ENCODE results near the gene EFNA1.

Gene EFNA1

DNA sequence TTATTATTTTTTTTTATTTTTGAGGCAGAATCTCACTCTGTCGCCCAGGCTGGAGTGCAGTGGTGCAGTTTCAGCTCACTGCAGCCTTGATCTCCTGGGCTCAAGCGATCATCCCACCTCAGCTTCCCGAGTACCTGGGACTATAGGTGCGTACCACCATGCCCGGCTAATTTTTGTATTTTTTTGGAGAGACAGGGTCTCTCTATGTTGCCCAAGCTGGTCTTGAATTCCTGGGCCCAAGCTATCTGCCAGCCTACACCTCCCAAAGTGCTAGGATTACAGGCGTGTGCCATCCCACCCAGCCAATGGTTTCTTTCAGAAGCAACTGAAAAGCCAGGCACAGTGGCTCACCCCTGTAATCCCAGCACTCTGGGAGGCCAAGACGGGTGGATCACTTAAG, 43.1 kb downstream of the EFNA1 start:
- Histone ChIP-seq H3K9ac (ENCODE audit: low read length) (no peak overlapping the region), H3K27ac (ENCODE audit: low read depth, low read length) (no peak overlapping the region), H3K4me3 (ENCODE audit: low read length) (no peak overlapping the region), H3K4me1 (ENCODE audit: control insufficient read depth, insufficient read depth, low read length) (peaks cover 11% of the 10 kb centered on the region), H3K36me3 (ENCODE audit: control insufficient read depth, insufficient read depth, low read length) (peaks cover 3% of the 10 kb centered on the region), H3K27me3 (ENCODE audit: control insufficient read depth, insufficient read depth, low read length) (peaks cover 5% of the 10 kb centered on the region)

- H3K27me3 ChIP-seq (ENCODE audit: control insufficient read depth, insufficient read depth, low read length) = peaks cover 5% of the 10 kb centered on the region
- peaks cover 15% of the 10 kb centered on the region for H3K4me1 ChIP-seq (ENCODE audit: control insufficient read depth, insufficient read depth, low read length)
- peak overlapping the region; percentile 85 for H3K9ac ChIP-seq (ENCODE audit: low read length)
- H3K27ac ChIP-seq (ENCODE audit: low read depth, low read length) = peak overlapping the region; percentile 97
- H3K36me3 ChIP-seq (ENCODE audit: control insufficient read depth, insufficient read depth, low read length) = peaks cover 3% of the 10 kb centered on the region
- H3K4me3 ChIP-seq (ENCODE audit: low read length) = peak overlapping the region; percentile 92
Observed at GRCh38 chr1:155171836-155172731, 44.4 kb downstream of the EFNA1 start.

GRCh38 chr1:155172732-155173477, 45.2 kb downstream of the EFNA1 start, which contains the start of gene KRTCAP2:
Gene KRTCAP2 (minus strand): TSS chr1:155173304. CDS start chr1:155173224, 80 bp downstream.
- peaks cover 3% of the 10 kb centered on the region for H3K36me3 ChIP-seq (ENCODE audit: control insufficient read depth, insufficient read depth, low read length)
- peak within 1 kb of the TSS; percentile 97 for H3K27ac ChIP-seq (ENCODE audit: low read depth, low read length)
- peaks cover 11% of the 10 kb centered on the region for H3K4me1 ChIP-seq (ENCODE audit: control insufficient read depth, insufficient read depth, low read length)
- H3K27me3 ChIP-seq (ENCODE audit: control insufficient read depth, insufficient read depth, low read length) = peaks cover 5% of the 10 kb centered on the region
- H3K9ac ChIP-seq (ENCODE audit: low read length) = peak within 1 kb of the TSS; percentile 85
- H3K4me3 ChIP-seq (ENCODE audit: low read length) = peak within 1 kb of the TSS; percentile 92

GRCh38 chr1:155173478-155174323, 46.0 kb downstream of the EFNA1 start, which contains the start of gene TRIM46:
Gene TRIM46 (plus strand): TSS chr1:155173849. CDS start chr1:155173967, 118 bp downstream.
- Histone ChIP-seq H3K9ac (ENCODE audit: low read length) (peak within 1 kb of the TSS; percentile 85), H3K4me1 (ENCODE audit: control insufficient read depth, insufficient read depth, low read length) (peaks cover 11% of the 10 kb centered on the region), H3K36me3 (ENCODE audit: control insufficient read depth, insufficient read depth, low read length) (peaks cover 3% of the 10 kb centered on the region), H3K27ac (ENCODE audit: low read depth, low read length) (peak within 1 kb of the TSS; percentile 97), H3K27me3 (ENCODE audit: control insufficient read depth, insufficient read depth, low read length) (peaks cover 5% of the 10 kb centered on the region), H3K4me3 (ENCODE audit: low read length) (peak within 1 kb of the TSS; percentile 92)

DNA sequence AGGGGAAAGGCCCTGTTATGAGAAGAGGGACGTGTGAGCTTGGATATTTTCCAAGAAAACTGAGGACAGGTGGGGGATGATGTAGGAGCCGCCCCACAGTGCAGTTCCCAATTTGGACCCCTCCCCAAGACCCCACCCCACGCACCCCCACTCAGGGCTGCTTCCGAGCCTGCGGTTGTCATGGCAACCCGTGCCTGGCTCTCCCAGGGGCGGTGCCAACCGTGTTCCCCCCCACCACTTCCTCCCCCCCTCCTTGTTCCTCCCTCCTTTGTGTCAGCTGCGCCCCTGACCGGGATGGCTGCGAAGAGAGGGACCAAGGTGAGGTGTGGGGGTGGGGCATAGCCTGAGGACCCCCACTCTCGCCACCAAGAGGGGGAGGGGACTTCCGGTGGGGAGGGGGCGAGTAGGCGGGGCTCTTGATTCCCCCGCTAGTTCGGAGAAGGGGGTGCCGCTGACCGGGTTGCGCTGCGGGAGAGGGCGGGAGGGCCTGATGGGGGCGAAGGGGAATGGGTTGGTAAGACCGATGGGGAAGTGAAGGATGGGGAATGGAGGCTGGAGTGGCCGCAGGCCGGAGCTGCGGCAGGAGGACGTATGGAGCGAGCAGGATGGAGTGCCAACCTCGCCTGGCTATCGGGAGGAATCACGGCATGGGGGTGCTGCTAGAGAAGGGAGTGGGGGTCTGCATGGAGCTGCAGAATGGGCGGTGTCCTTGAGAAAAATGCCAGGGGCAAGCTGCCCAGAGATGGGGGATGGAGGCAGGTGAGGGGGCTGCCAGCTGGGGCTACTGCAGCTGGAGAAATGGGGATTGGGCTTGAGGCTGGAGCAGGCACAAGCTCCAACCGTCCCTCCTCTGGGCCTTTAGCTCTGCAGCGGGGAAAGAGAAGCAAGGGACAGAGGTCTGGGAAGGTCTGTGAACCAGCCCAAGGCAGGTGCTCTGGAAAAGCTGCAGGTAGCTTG, 46.9 kb downstream of the EFNA1 start:
- peak overlapping the region; percentile 25 for H3K4me3 ChIP-seq (ENCODE audit: low read length)
- peaks cover 3% of the 10 kb centered on the region for H3K36me3 ChIP-seq (ENCODE audit: control insufficient read depth, insufficient read depth, low read length)
- no peak overlapping the region for H3K9ac ChIP-seq (ENCODE audit: low read length)
- H3K27ac ChIP-seq (ENCODE audit: low read depth, low read length) = no peak overlapping the region
- peaks cover 11% of the 10 kb centered on the region for H3K4me1 ChIP-seq (ENCODE audit: control insufficient read depth, insufficient read depth, low read length)
- peaks cover 5% of the 10 kb centered on the region for H3K27me3 ChIP-seq (ENCODE audit: control insufficient read depth, insufficient read depth, low read length)

- Histone ChIP-seq H3K9ac (ENCODE audit: low read length) (no peak overlapping the region), H3K4me3 (ENCODE audit: low read length) (no peak overlapping the region), H3K4me1 (ENCODE audit: control insufficient read depth, insufficient read depth, low read length) (peaks cover 11% of the 10 kb centered on the region)
Observed at GRCh38 chr1:155175281-155175926, 47.7 kb downstream of the EFNA1 start.

DNA sequence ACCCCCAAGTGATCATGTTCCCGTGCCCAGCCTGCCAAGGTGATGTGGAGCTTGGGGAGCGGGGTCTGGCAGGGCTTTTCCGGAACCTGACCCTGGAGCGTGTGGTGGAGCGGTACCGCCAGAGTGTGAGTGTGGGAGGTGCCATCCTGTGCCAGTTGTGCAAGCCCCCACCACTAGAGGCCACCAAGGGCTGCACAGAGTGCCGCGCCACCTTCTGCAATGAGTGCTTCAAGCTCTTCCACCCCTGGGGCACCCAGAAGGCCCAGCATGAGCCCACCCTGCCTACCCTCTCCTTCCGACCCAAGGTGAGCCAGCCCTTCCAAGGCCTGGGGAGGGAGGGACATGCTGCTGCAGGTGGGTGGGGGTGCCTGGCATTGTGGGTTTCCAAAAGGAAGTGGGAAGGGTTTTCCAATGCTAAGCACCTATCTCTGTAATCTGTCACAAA, 48.3 kb downstream of the EFNA1 start:
- Histone ChIP-seq H3K27me3 (ENCODE audit: control insufficient read depth, insufficient read depth, low read length) (peaks cover 5% of the 10 kb centered on the region), H3K9ac (ENCODE audit: low read length) (no peak overlapping the region), H3K4me3 (ENCODE audit: low read length) (no peak overlapping the region), H3K36me3 (ENCODE audit: control insufficient read depth, insufficient read depth, low read length) (no peaks in the 10 kb centered on the region), H3K4me1 (ENCODE audit: control insufficient read depth, insufficient read depth, low read length) (peaks cover 11% of the 10 kb centered on the region), H3K27ac (ENCODE audit: low read depth, low read length) (no peak overlapping the region)

More at GRCh38 chr1:155175281-155175926, 47.7 kb downstream of the EFNA1 start:
- no peaks in the 10 kb centered on the region for H3K36me3 ChIP-seq (ENCODE audit: control insufficient read depth, insufficient read depth, low read length)
- H3K27me3 ChIP-seq (ENCODE audit: control insufficient read depth, insufficient read depth, low read length) = peaks cover 5% of the 10 kb centered on the region
- H3K27ac ChIP-seq (ENCODE audit: low read depth, low read length) = no peak overlapping the region

DNA sequence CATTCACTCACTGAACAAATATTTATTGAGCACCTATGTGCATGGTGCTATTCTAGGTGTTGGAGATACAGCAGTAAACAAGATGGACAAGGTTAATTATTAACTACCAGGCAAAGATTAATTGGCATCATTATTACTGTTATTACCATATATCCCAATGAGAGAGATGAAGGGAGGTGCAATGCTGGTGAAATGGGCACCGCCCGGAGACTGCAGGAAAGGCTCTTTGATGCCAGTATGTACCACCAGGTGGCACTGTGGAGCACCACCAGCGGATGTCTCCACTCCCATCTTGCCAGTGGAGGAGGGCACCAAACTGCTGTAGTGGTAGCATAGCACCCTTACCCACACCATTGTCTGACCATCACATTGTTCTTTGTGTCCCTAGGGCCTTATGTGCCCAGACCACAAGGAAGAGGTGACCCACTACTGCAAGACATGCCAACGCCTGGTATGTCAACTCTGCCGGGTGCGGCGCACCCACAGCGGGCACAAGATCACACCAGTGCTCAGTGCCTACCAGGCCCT, 48.9 kb downstream of the EFNA1 start:
- Histone ChIP-seq H3K27me3 (ENCODE audit: control insufficient read depth, insufficient read depth, low read length) (peaks cover 5% of the 10 kb centered on the region), H3K4me3 (ENCODE audit: low read length) (no peak overlapping the region), H3K27ac (ENCODE audit: low read depth, low read length) (no peak overlapping the region), H3K4me1 (ENCODE audit: control insufficient read depth, insufficient read depth, low read length) (peaks cover 11% of the 10 kb centered on the region), H3K36me3 (ENCODE audit: control insufficient read depth, insufficient read depth, low read length) (no peaks in the 10 kb centered on the region), H3K9ac (ENCODE audit: low read length) (no peak overlapping the region)

- H3K27ac ChIP-seq (ENCODE audit: low read depth, low read length) = no peak overlapping the region
- no peak overlapping the region for H3K4me3 ChIP-seq (ENCODE audit: low read length)
- H3K4me1 ChIP-seq (ENCODE audit: control insufficient read depth, insufficient read depth, low read length) = peaks cover 7% of the 10 kb centered on the region
- H3K36me3 ChIP-seq (ENCODE audit: control insufficient read depth, insufficient read depth, low read length) = no peaks in the 10 kb centered on the region
- no peak overlapping the region for H3K9ac ChIP-seq (ENCODE audit: low read length)
- peaks cover 5% of the 10 kb centered on the region for H3K27me3 ChIP-seq (ENCODE audit: control insufficient read depth, insufficient read depth, low read length)
Observed at GRCh38 chr1:155177192-155177917, 49.7 kb downstream of the EFNA1 start.

DNA sequence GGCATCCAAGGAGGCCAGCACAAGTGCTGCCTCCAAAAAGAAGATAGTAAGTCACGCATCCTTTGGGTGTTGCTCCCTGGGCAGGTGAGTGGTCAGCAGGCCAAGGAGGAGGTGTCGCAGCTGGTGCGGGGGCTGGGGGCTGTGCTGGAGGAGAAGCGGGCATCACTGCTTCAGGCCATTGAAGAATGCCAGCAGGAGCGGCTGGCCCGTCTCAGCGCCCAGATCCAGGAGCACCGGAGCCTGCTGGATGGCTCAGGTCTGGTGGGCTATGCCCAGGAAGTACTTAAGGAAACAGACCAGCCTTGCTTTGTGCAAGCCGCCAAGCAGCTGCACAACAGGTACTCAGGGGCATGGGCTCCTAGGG, 50.2 kb downstream of the EFNA1 start:
- Histone ChIP-seq H3K4me3 (ENCODE audit: low read length) (no peak overlapping the region), H3K9ac (ENCODE audit: low read length) (no peak overlapping the region), H3K27ac (ENCODE audit: low read depth, low read length) (no peak overlapping the region)

More for the DNA sequence above, 50.2 kb downstream of the EFNA1 start:
- Histone ChIP-seq H3K27me3 (ENCODE audit: control insufficient read depth, insufficient read depth, low read length) (peaks cover 5% of the 10 kb centered on the region), H3K36me3 (ENCODE audit: control insufficient read depth, insufficient read depth, low read length) (no peaks in the 10 kb centered on the region), H3K4me1 (ENCODE audit: control insufficient read depth, insufficient read depth, low read length) (peaks cover 4% of the 10 kb centered on the region)
